Stimulated activated CD4-positive, alpha-beta T cell treated with anti-CD3 and anti-CD28 coated beads, Interleukin-12 subunit alpha, Interleukin-12 subunit beta, amount 100 ng/mL, for 4 hours (primary cell): ENCODE data around the gene CZIB.
"Not testable (repeated sequence)": the region's sequence is repeated elsewhere in the genome, so short reads cannot be mapped to it uniquely, and the experiment has no call there.

ENCODE experiments used
- DNase-seq: peaks from one replicate; pipeline ENCODE4 v3.0.0-alpha.2; 2020

CZIB gene

GRCh38 chr1:53238197-53239155, 18.0 kb upstream of the CZIB start, which contains the start of gene MAGOH:
TSS of gene MAGOH (minus strand) at chr1:53238518. CDS start at chr1:53238448, 70 bp downstream.
- peak; percentile 92 for DNase-seq

DNA sequence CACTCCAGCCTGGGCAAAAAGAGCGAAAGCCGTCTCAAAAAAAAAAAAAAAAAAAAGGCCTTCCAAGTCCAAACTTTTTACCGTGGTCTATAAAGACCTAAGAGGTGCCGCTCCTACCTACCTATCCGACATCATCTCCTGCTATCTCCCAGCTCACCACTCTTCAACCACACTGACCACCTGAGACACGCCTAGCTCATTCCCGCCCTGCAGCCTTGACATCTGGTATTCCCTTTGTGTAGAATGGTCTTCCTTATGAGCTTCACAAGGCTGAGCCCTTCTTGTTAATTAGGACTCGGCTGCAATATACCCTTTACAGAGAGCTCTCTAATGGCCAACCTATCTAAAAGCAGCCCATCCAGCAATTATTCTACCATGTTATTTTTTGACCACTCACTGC, 17.2 kb upstream of the CZIB start:
- DNase-seq = no peak

- no peak for DNase-seq
Measured at GRCh38 chr1:53220962-53221286, 490 bp upstream of the CZIB start.

DNA sequence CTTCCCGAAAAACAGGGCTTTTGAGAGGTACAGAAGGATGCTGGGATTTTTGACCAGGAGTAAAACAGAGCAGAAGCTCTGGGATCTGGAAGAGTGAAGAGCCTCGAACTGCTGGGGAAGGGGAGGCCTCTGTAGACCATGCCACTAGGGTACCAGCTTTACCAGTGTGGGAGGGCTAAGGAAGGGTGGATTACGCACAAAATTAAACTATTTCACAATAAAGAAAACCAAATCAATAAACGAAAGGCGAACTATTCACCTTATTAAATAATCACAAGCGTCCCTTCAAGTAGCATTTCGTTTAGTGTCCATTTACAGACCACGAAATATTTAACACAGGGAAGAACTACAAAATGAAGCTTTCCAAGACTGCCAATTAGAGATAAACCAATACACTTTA, 723 bp downstream of the CZIB start:
- no peak for DNase-seq

DNA sequence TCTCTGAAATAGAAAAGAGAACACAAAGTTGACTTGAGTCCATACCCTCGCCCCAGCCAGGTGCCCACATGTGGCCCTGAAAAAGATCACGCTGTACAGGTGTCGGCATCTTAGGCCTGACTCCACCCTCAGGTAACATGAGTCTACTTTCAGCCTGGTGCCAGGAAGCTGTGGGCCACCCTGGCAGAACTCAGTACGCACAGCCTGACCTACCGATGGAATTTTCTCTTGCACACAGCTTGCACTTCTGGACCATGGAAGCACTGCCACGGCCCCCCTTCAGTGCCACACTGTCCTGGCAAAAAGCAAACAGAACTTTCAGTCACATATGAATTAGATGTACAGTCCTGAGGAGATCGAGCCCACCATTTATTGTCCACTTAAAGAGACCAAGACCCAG, 2.2 kb downstream of the CZIB start:
- no peak for DNase-seq

GRCh38 chr1:53214376-53214940, 6.0 kb downstream of the CZIB start:
- DNase-seq = no peak

GRCh38 chr1:53210954-53211353, 9.5 kb downstream of the CZIB start:
- DNase-seq = no peak

GRCh38 chr1:53210352-53210751, 10.1 kb downstream of the CZIB start:
- no peak for DNase-seq

DNA sequence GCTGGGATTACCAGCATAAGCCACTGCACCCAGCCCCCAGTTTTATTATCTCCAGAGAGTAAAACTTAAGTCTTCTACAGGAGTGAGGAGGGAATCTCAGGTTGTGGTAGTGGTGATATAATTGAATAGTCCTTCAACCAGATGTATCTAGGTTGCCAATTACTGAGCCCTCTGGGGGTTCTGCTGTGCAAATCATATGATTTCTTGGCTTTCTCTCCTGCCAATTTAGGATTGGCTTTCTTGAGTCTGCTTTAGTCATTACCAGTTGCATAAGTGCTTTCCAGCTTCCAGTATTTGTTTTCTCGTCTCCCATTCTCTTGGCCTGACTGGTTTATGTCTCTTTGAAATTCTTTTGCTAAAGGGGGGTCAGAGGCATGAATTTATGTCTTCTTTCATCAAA, 12.7 kb downstream of the CZIB start:
- no peak for DNase-seq

- no peak for DNase-seq
Measured at GRCh38 chr1:53206735-53207379, 13.6 kb downstream of the CZIB start.

DNA sequence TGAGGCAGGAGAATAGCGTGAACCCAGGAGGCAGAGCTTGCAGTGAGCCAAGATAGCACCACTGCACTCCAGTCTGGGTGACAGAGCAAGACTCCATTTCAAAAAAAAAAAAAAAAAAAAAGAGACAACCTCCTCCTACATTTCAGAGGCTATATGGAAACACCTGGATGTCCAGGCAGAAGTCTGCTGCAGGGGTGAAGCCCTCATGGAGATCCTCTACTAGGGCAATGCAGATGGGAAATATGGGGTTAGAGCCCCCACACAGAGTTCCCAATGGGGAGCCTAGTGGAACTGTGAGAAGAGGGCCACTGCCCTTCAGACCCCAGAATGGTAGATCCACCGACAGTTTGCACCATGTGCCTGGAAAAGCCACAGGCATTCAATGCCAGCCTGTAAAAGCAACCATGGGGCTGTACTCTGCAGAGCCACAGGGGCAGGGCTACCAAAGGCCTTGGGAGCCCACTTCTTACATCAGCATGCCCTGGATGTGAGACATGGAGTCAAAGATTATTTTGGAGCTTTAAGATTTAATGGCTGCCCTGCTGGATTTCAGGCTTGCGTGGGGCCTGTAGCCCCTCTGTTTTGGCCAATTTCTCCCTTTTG, 14.2 kb downstream of the CZIB start:
- DNase-seq = not testable (repeated sequence)

- not testable (repeated sequence) for DNase-seq
Measured at GRCh38 chr1:53205496-53205895, 14.9 kb downstream of the CZIB start.

DNA sequence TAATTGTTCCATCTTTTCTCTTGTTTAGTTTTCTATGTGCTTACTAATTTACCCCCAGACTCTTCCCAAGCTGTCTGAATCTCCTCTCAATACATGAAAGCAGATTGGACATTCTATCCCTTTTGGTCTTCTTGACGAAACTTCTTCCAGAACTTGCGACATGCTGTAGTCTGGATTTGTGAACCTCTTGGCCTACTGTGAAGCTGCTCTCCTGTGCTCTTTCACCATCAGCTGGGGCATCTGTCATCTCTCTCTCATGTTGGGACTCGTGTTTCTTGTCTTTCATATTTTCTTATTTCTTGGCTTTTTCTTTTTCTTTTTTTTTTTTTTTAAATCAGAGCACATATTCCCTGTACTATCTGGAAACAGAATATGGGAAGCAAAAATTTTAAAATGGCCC, 17.0 kb downstream of the CZIB start:
- DNase-seq = no peak

- DNase-seq = no peak
Measured at GRCh38 chr1:53198241-53198651, 22.2 kb downstream of the CZIB start.

DNA sequence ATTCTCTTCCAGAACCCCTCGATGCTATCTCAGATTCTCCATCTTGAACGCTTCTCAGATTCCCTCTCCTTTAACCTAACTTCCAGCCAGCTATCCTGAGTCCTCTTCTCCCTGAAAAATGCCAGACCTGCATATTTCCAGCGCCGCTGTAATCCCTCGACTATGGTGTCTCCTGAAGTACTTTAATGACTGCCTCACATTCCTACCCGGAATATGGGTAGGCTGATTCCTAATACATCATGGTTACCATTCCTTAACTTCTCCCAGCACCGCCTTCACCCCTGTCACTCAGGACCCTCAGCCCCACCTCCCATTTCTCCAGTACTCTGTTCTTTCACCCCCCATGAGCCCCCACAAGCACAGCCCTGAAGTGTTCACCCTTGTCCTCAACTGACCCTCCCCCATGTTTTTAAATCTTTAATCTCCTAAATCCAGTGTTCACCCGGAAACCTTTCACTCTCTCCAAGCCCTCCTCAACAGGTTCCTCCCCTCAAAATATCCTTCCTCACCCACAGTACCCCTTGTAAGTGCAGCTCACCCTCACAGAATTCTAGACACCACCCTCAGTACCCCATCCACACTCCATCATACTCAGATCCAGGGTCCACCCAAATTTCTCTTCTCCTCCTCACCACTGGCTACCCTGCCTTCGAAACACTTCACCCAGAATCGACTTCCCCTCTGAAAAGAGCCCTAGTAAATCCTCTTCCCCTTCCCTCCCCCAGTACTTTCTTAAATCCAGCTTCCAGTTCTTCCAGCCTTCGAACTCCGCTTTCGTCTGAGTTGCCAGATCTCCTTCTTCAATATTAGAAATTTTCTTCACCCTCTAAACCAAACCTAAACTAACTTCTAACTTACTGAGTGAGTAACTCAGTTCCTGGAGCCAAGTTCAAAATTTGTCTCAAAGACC, 22.9 kb downstream of the CZIB start:
- no peak for DNase-seq

DNA sequence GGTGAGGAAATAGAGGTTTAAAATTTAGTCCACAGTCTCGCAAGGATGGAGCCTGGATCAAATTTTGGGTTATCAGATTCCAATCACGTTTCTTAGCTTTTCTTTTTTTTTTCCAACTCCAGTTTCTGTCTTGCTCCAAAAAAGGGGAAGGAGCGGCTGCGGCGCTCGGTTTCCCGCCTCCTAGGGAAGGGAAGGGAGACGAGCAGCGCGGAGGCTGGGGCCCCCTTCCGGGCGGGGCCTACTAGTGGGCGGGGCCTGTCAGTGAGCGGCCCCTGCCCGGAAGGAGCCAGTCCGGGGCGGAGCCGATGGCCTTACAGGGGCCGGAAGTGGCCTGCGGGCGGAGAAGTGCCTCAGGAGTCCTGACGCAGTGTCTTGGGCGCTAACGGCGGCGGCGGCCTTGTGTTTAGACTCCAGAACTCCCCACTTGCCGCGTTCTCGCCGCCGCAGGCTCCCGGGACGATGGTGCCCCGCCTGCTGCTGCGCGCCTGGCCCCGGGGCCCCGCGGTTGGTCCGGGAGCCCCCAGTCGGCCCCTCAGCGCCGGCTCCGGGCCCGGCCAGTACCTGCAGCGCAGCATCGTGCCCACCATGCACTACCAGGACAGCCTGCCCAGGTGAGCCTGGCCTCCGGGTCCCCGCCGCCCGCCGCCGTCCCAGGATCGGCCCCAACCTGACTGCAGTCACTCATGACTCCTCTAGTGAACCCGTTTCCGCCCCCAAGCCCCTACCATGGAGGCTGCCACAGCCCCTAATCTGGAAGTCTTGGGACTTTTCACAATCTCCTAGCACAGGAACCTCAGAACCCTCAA, 23.7 kb downstream of the CZIB start, which contains the start of gene CPT2:
TSS of gene CPT2 (plus strand) at position 340 of the 806 bp plus-strand sequence. CDS start at position 460, 120 bp downstream.
- peak; percentile 90 for DNase-seq

GRCh38 chr1:53196017-53196484, 24.4 kb downstream of the CZIB start:
- no peak for DNase-seq

GRCh38 chr1:53195246-53196016, 25.0 kb downstream of the CZIB start:
- DNase-seq = no peak

GRCh38 chr1:53190210-53190611, 30.2 kb downstream of the CZIB start:
- no peak for DNase-seq

DNA sequence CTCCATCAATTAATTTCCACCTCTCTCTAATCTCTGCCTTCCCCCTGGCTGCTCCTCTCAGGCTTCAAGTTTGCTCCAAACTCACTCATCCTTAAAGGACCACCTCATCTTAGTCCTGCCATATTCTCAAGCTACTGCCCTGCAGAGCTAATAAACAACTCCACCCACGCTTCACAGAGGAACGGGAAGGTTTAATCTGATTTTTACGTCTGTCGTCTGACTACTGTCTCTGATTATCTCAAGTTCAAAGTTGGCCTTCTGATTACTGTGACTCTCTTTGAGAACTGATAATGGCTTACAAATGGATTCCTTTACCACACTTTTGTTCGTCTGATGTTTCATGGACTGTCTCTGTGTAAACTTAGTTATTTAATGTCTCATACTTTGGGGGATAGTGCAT, 31.4 kb downstream of the CZIB start:
- no peak for DNase-seq
